ENCODE measurements around the gene ZNF512. TPM values are rescaled to one million over a fixed set of nuclear protein-coding genes. Genes with fewer than 3 reads are reported as not detected.
A peak's percentile ranks its signal among the peaks of the same experiment; 100 is the strongest.

Gene ZNF512
- total RNA-seq, 1 experiment from 2014 or later, result 34.2 TPM

- TF ChIP-seq, protein P1, sequence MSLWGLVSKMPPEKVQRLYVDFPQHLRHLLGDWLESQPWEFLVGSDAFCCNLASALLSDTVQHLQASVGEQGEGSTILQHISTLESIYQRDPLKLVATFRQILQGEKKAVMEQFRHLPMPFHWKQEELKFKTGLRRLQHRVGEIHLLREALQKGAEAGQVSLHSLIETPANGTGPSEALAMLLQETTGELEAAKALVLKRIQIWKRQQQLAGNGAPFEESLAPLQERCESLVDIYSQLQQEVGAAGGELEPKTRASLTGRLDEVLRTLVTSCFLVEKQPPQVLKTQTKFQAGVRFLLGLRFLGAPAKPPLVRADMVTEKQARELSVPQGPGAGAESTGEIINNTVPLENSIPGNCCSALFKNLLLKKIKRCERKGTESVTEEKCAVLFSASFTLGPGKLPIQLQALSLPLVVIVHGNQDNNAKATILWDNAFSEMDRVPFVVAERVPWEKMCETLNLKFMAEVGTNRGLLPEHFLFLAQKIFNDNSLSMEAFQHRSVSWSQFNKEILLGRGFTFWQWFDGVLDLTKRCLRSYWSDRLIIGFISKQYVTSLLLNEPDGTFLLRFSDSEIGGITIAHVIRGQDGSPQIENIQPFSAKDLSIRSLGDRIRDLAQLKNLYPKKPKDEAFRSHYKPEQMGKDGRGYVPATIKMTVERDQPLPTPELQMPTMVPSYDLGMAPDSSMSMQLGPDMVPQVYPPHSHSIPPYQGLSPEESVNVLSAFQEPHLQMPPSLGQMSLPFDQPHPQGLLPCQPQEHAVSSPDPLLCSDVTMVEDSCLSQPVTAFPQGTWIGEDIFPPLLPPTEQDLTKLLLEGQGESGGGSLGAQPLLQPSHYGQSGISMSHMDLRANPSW (CRISPR knock-in tag; conservative IDR thresholded peaks at IDR 0.05; ENCODE audit: low read depth), result no peak
- TF ChIP-seq FOXP1 (CRISPR knock-in tag; IDR thresholded peaks at IDR 0.05; ENCODE audit: borderline replicate concordance) (peak; percentile 82), ESRRA (CRISPR knock-in tag; IDR thresholded peaks at IDR 0.05; ENCODE audit: borderline replicate concordance) (no peak), TCF7 (CRISPR knock-in tag; IDR thresholded peaks at IDR 0.05; ENCODE audit: low read depth) (0 out of 2 replicates have a peak, but pooled peaks have one; percentile 44), ZNF423 (CRISPR knock-in tag; IDR thresholded peaks at IDR 0.05) (no peak), NR2C2 (CRISPR knock-in tag; IDR thresholded peaks at IDR 0.05) (no peak), ZSCAN18 (CRISPR knock-in tag; IDR thresholded peaks at IDR 0.05) (no peak), KAT7 (CRISPR knock-in tag; IDR thresholded peaks at IDR 0.05; ENCODE audit: borderline replicate concordance) (no peak), IRF2 (CRISPR knock-in tag; IDR thresholded peaks at IDR 0.05; ENCODE audit: borderline replicate concordance, low read depth) (no peak), MXD4 (CRISPR knock-in tag; IDR thresholded peaks at IDR 0.05; ENCODE audit: borderline replicate concordance) (no peak), FOXJ3 (CRISPR knock-in tag; IDR thresholded peaks at IDR 0.05; ENCODE audit: borderline replicate concordance) (no peak), ZNF232 (CRISPR knock-in tag; IDR thresholded peaks at IDR 0.05) (peak; percentile 93; the same call in 1 of the 2 replicates), ZNF671 (CRISPR knock-in tag; IDR thresholded peaks at IDR 0.05) (no peak)
- TF ChIP-seq, protein P2, sequence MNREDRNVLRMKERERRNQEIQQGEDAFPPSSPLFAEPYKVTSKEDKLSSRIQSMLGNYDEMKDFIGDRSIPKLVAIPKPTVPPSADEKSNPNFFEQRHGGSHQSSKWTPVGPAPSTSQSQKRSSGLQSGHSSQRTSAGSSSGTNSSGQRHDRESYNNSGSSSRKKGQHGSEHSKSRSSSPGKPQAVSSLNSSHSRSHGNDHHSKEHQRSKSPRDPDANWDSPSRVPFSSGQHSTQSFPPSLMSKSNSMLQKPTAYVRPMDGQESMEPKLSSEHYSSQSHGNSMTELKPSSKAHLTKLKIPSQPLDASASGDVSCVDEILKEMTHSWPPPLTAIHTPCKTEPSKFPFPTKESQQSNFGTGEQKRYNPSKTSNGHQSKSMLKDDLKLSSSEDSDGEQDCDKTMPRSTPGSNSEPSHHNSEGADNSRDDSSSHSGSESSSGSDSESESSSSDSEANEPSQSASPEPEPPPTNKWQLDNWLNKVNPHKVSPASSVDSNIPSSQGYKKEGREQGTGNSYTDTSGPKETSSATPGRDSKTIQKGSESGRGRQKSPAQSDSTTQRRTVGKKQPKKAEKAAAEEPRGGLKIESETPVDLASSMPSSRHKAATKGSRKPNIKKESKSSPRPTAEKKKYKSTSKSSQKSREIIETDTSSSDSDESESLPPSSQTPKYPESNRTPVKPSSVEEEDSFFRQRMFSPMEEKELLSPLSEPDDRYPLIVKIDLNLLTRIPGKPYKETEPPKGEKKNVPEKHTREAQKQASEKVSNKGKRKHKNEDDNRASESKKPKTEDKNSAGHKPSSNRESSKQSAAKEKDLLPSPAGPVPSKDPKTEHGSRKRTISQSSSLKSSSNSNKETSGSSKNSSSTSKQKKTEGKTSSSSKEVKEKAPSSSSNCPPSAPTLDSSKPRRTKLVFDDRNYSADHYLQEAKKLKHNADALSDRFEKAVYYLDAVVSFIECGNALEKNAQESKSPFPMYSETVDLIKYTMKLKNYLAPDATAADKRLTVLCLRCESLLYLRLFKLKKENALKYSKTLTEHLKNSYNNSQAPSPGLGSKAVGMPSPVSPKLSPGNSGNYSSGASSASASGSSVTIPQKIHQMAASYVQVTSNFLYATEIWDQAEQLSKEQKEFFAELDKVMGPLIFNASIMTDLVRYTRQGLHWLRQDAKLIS (CRISPR knock-in tag; IDR thresholded peaks at IDR 0.05; ENCODE audit: borderline replicate concordance), result no peak
- TF ChIP-seq, protein P3, sequence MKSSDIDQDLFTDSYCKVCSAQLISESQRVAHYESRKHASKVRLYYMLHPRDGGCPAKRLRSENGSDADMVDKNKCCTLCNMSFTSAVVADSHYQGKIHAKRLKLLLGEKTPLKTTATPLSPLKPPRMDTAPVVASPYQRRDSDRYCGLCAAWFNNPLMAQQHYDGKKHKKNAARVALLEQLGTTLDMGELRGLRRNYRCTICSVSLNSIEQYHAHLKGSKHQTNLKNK (CRISPR knock-in tag; IDR thresholded peaks at IDR 0.05), result no peak
- TF ChIP-seq, protein P4, sequence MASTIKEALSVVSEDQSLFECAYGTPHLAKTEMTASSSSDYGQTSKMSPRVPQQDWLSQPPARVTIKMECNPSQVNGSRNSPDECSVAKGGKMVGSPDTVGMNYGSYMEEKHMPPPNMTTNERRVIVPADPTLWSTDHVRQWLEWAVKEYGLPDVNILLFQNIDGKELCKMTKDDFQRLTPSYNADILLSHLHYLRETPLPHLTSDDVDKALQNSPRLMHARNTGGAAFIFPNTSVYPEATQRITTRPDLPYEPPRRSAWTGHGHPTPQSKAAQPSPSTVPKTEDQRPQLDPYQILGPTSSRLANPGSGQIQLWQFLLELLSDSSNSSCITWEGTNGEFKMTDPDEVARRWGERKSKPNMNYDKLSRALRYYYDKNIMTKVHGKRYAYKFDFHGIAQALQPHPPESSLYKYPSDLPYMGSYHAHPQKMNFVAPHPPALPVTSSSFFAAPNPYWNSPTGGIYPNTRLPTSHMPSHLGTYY (CRISPR knock-in tag; IDR thresholded peaks at IDR 0.05), result no peak
- TF ChIP-seq, protein P5, sequence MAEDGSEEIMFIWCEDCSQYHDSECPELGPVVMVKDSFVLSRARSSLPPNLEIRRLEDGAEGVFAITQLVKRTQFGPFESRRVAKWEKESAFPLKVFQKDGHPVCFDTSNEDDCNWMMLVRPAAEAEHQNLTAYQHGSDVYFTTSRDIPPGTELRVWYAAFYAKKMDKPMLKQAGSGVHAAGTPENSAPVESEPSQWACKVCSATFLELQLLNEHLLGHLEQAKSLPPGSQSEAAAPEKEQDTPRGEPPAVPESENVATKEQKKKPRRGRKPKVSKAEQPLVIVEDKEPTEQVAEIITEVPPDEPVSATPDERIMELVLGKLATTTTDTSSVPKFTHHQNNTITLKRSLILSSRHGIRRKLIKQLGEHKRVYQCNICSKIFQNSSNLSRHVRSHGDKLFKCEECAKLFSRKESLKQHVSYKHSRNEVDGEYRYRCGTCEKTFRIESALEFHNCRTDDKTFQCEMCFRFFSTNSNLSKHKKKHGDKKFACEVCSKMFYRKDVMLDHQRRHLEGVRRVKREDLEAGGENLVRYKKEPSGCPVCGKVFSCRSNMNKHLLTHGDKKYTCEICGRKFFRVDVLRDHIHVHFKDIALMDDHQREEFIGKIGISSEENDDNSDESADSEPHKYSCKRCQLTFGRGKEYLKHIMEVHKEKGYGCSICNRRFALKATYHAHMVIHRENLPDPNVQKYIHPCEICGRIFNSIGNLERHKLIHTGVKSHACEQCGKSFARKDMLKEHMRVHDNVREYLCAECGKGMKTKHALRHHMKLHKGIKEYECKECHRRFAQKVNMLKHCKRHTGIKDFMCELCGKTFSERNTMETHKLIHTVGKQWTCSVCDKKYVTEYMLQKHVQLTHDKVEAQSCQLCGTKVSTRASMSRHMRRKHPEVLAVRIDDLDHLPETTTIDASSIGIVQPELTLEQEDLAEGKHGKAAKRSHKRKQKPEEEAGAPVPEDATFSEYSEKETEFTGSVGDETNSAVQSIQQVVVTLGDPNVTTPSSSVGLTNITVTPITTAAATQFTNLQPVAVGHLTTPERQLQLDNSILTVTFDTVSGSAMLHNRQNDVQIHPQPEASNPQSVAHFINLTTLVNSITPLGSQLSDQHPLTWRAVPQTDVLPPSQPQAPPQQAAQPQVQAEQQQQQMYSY (CRISPR knock-in tag; IDR thresholded peaks at IDR 0.05), result no peak
- TF ChIP-seq, protein P6, sequence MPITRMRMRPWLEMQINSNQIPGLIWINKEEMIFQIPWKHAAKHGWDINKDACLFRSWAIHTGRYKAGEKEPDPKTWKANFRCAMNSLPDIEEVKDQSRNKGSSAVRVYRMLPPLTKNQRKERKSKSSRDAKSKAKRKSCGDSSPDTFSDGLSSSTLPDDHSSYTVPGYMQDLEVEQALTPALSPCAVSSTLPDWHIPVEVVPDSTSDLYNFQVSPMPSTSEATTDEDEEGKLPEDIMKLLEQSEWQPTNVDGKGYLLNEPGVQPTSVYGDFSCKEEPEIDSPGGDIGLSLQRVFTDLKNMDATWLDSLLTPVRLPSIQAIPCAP (CRISPR knock-in tag; IDR thresholded peaks at IDR 0.05), result peak; percentile 40; the same call in 1 of the 2 replicates
- TF ChIP-seq, protein P7, sequence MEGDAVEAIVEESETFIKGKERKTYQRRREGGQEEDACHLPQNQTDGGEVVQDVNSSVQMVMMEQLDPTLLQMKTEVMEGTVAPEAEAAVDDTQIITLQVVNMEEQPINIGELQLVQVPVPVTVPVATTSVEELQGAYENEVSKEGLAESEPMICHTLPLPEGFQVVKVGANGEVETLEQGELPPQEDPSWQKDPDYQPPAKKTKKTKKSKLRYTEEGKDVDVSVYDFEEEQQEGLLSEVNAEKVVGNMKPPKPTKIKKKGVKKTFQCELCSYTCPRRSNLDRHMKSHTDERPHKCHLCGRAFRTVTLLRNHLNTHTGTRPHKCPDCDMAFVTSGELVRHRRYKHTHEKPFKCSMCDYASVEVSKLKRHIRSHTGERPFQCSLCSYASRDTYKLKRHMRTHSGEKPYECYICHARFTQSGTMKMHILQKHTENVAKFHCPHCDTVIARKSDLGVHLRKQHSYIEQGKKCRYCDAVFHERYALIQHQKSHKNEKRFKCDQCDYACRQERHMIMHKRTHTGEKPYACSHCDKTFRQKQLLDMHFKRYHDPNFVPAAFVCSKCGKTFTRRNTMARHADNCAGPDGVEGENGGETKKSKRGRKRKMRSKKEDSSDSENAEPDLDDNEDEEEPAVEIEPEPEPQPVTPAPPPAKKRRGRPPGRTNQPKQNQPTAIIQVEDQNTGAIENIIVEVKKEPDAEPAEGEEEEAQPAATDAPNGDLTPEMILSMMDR (IDR thresholded peaks at IDR 0.05), result no peak
These were observed 46.2 kb downstream of the ZNF512 start, which contains the start of the genes CCDC121 and GPN1 (continued) for GRCh38 chr2:27628767-27629709.

All from WTC11 (cell line).